ENCODE results near the gene MLXIP. TPM values are rescaled to one million over a fixed set of nuclear protein-coding genes. Genes with fewer than 3 reads are reported as not detected.

Gene MLXIP
- total RNA-seq, 1 experiment from 2014 or later = 32.4 TPM

DNA sequence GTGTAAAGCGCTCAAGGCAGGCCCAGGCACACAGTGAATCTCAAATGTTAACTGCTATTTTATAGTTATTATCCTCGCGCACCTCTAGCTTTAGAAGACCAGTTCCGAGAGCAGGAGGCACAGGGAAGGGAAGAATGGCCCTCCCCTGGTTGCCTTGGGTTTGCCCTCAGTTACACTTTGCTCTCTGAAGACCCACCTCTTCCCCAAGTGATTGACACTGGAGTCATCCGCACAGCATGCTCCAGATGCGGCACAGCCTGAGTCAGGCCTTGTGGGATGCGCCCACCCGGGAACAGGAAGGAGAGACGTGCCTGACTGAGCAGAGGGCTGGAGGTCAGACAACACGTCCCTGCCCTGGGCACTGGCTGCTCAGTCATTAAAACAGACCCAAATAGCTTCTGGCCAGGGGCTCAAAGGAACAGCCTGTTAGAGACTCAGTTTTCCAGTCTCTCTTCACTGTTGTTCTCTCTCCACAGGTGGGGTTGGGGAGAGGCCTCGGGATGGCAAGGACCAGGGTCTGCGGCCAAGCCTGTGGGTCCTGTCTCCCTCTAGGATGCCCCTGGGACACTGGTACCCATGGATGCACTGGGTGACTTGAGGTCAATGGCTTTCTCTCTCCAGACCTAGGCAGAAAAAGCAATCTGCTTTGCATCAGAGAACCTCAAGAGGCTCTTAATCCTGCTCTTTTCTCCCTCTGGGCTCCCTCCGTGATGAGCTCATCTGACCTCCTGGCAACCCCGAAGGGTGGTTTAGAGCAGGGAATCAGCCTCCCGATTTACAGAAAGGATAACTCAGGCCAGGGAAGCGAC is 13.6 kb upstream of the MLXIP start:
- Histone ChIP-seq H3K18ac (ENCODE audit: insufficient read length, low read depth, low read length) (no peak overlapping the region), H3K23me2 (ENCODE audit: insufficient read length, low read depth, low read length, poor library complexity, severe bottlenecking) (peaks cover 8% of the 10 kb centered on the region), H3K4me1 (ENCODE audit: insufficient read depth, low read length) (no peaks in the 10 kb centered on the region; the same call in 1 of the 2 replicates), H3K79me2 (ENCODE audit: insufficient read depth, low read length) (no peaks in the 10 kb centered on the region), H3K27me3 (ENCODE audit: insufficient read depth, low read length) (no peaks in the 10 kb centered on the region), H3K27ac (ENCODE audit: insufficient read length, low read depth, low read length) (no peak overlapping the region), H2AFZ (ENCODE audit: low read length) (no peak overlapping the region), H2BK15ac (ENCODE audit: low read depth, low read length) (no peak overlapping the region), H3K4ac (ENCODE audit: low read depth, low read length) (no peak overlapping the region), H2AK5ac (ENCODE audit: insufficient read length, low read length) (no peak overlapping the region), H3K14ac (ENCODE audit: insufficient read depth, low read length) (no peak overlapping the region), H3K9ac (ENCODE audit: extremely low read depth, insufficient read length, low read length) (peak overlapping the region; percentile 64), H3K4me2 (ENCODE audit: insufficient read depth, insufficient read length, low read length) (peak overlapping the region; percentile 55), H3K79me1 (ENCODE audit: insufficient read depth, low read depth, low read length, poor library complexity, severe bottlenecking) (no peaks in the 10 kb centered on the region), H3T11ph (ENCODE audit: low read length) (no peak overlapping the region), H2BK12ac (ENCODE audit: insufficient read length, low read depth, low read length) (no peak overlapping the region), H4K20me1 (ENCODE audit: control insufficient read depth, insufficient read depth, insufficient read length) (no peaks in the 10 kb centered on the region), H4K91ac (ENCODE audit: insufficient read length, low read depth, low read length) (no peak overlapping the region), H3K56ac (ENCODE audit: insufficient read length, low read depth, low read length) (no peak overlapping the region), H4K8ac (replicated peaks; ENCODE audit: insufficient read length, low read depth, low read length) (no peak overlapping the region), H3K9me3 (ENCODE audit: control insufficient read depth, low read depth, low read length) (no peaks in the 10 kb centered on the region), H2BK120ac (ENCODE audit: low read depth, low read length, poor library complexity, severe bottlenecking) (no peak overlapping the region), H2BK20ac (ENCODE audit: low read depth, low read length, poor library complexity, severe bottlenecking) (no peak overlapping the region), H4K5ac (ENCODE audit: insufficient read length, low read depth, low read length) (peak overlapping the region; percentile 14), H2BK5ac (ENCODE audit: insufficient read length, low read length) (no peak overlapping the region), H3K23ac (ENCODE audit: insufficient read length, low read depth, low read length) (no peak overlapping the region)
- H3K36me3 Mint-ChIP-seq (ENCODE audit: insufficient read depth in 1 of 3, low read depth in 3 of 3) = peaks cover 18 to 41% (median 32%) of the 10 kb centered on the region in 3 experiments; a peak in 6 of 7 replicates
- no peaks in the 10 kb centered on the region for H3K9me3 Mint-ChIP-seq
- no CpG with 5 or more reads among the region's 16 CpGs for WGBS (ENCODE audit: extremely low coverage, insufficient read length, low lambda C conversion rate)
- peak; percentile 86 for DNase-seq
- TF ChIP-seq, protein P1, sequence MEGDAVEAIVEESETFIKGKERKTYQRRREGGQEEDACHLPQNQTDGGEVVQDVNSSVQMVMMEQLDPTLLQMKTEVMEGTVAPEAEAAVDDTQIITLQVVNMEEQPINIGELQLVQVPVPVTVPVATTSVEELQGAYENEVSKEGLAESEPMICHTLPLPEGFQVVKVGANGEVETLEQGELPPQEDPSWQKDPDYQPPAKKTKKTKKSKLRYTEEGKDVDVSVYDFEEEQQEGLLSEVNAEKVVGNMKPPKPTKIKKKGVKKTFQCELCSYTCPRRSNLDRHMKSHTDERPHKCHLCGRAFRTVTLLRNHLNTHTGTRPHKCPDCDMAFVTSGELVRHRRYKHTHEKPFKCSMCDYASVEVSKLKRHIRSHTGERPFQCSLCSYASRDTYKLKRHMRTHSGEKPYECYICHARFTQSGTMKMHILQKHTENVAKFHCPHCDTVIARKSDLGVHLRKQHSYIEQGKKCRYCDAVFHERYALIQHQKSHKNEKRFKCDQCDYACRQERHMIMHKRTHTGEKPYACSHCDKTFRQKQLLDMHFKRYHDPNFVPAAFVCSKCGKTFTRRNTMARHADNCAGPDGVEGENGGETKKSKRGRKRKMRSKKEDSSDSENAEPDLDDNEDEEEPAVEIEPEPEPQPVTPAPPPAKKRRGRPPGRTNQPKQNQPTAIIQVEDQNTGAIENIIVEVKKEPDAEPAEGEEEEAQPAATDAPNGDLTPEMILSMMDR (conservative IDR thresholded peaks at IDR 0.05) = no peak
- peak overlapping the region; percentile 63 to 83 for H3K4me3 Mint-ChIP-seq
- no peaks in the 10 kb centered on the region for H3K27me3 Mint-ChIP-seq (ENCODE audit: low read depth)
- peak overlapping the region; percentile 81 to 93 (median 82); a peak in 6 of 7 replicates for H3K27ac Mint-ChIP-seq
- H3K4me1 Mint-ChIP-seq = peaks cover 25 to 30% of the 10 kb centered on the region in 2 experiments

All from H9 (cell line).